AG08395 (cell line): ENCODE measurements around the gene KLHL24.
"Not testable (repeated sequence)": the region's sequence is repeated elsewhere in the genome, so short reads cannot be mapped to it uniquely, and the experiment has no call there.

ENCODE experiments used
- DNase-seq: peaks from one replicate; pipeline ENCODE4 v3.0.0; 2012; ENCODE audit warnings: mixed read lengths, low spot score

Gene KLHL24, protein sequence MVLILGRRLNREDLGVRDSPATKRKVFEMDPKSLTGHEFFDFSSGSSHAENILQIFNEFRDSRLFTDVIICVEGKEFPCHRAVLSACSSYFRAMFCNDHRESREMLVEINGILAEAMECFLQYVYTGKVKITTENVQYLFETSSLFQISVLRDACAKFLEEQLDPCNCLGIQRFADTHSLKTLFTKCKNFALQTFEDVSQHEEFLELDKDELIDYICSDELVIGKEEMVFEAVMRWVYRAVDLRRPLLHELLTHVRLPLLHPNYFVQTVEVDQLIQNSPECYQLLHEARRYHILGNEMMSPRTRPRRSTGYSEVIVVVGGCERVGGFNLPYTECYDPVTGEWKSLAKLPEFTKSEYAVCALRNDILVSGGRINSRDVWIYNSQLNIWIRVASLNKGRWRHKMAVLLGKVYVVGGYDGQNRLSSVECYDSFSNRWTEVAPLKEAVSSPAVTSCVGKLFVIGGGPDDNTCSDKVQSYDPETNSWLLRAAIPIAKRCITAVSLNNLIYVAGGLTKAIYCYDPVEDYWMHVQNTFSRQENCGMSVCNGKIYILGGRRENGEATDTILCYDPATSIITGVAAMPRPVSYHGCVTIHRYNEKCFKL

DNA sequence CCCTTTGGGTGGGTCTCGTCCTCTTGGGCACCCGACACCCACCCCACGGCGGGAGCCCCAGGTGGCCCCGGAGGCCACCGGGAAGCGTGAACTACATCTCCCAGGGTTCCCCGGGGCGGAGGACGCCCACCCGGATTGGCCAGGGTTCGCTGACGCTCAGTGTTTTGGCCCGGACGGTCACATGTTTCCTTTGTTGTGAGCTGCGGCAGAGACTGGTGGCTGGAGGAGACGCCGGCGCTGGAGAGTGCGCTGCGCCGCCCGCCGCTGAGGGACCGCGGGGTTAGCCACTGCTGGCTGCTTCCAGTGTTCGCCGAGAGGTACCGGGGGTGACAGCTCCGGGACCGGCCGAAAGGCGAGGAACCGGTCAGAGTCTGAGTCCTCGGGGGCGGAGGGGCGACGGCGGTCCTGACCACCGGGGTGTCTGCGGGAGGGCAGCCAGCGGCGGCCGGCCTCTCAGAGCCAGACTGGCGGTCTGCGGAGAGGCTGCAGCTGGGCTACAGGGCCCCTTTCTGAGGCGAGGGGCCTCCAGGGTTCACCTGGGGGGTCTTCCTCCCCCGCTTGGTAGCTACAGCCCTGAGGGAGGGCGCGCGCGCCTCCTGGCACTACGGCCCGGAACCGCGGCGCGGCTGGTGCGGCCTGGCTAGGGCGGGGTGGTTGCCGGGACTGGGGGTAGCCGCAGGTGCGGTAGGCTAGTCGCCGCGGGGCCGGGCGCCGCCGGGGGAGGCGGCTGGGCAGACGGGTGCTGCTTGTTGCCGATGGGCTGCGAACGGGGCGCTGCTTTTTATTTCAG is at the start of gene KLHL24:
Gene KLHL24, plus strand, starts transcription at position 193 of the 790 bp plus-strand sequence. CDS start 14,734 bp downstream, outside the sequence.
- peak; percentile 92 for DNase-seq

DNA sequence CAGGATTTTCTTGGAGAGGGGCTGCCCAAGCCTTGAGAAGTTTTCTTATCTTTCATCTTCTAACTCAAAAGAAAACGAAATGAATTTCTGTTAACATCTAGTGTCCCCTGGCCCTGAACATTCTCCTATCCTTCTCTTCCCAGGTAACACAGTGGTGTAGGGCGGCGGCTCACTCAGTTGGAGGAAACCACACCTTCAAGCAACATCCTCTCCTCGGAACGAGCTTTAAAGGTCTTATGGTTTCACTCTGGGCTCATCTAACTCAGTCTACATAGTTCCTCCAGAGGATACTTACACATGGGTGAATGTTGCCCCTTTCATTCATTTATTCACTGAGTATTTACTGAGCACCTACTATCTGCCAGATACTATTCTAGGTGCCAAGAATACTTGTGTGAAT is 48.9 kb upstream of the KLHL24 start:
- no peak for DNase-seq

DNA sequence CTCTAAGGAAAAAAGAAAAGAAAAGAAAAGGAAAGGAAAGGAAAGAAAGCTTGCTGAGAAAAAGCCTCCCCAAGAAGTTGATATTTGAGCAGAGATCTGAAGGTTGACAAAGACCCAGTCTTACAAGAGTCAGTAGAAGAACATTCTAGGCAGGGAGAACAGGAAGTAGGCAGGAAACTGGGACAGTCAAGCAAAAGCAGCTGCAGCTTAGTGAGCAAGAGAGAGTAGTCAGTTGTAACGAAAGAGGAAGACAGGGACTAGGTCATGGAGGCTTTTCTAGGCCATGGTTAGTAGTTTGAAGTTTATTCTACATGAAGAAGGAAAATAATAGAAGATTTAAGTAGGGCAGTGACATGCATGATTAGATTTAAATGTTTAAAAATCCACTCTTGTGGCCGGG is 48.1 kb upstream of the KLHL24 start:
- no peak for DNase-seq

DNA sequence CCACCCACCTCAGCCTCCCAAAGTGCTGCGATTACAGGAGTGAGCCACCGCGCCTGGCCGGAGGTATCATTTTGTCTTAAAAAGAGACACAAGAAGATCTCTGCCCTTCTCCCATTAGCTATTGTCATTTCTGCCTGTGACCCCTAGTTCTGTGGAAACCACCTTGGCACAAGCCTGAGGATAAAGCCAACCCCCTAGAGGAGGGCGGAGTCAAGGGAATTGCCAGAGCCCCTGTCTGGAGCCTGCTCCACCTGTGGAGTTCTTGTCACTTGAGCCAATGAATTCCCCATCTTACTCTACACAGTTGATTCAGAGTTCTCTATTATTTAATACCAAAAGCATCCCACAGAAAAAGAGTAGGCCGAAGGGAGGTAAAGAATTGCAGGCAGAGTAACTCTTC is 45.0 kb upstream of the KLHL24 start:
- DNase-seq = no peak

DNA sequence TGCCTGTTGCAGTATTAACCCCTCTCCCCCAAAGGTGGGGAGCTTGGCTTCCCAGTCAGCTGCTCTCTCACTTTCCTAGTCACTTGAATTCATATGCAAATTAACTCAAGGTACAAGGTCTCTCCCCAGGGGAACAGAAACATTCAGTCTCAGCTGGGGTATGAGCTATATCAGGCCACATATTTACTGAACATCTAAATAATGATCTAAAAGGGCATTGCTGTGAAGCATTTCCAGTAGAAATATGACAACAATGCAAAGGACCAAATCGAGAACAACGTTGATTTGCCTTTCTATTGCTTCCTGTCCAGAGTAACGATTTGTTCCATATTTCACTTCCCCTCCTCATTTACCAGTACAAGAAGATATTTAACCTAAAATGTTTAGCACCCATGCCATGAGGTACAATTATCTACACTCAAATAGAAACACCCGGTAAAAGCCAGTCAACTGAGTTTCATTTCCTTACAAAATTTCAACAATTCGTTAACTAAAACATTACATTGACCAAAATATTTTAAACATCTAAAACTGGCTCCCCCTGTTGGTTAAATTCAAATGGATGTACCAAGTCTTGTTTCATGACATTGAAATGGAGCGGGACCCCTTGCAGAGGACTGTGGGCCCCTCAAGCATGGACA is 43.4 kb upstream of the KLHL24 start:
- no peak for DNase-seq

DNA sequence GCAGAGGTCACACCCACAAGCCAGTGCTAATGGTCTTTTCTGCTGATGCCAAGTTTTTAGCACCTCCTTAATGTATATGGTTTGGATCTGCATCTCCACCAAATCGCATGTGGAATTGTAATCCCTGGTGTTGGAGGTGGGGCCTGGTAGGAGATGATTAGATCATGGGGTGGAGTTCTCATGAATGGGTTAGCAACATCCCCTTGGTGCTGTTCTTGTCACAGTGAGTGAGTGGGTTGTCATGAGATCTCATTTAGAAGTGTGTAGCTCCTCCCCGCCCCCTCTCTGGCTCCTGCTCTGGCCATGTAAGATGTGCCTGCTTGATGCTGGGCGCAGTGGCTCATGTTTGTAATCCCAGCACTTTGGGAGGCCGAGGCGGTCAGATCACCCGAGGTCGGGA is 42.6 kb upstream of the KLHL24 start:
- no peak for DNase-seq

DNA sequence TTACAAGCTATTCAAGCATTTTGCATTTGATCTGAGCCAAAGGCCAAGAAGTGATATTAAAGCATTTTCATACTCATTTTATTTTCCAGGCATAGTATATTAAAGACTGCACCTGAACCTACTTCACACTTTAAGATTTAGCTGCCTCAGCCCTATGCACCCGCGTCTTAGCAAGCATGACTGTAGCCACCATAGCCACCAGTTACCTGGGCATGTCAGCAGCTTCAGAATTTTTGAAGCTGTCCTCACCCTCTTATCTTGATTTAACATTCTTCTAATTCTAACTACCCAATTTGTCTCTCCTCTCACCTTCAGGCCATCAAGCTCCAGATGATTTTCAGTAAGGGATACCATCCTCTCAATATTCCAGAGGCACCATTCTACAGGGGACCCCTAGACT is 40.8 kb upstream of the KLHL24 start:
- no peak for DNase-seq

DNA sequence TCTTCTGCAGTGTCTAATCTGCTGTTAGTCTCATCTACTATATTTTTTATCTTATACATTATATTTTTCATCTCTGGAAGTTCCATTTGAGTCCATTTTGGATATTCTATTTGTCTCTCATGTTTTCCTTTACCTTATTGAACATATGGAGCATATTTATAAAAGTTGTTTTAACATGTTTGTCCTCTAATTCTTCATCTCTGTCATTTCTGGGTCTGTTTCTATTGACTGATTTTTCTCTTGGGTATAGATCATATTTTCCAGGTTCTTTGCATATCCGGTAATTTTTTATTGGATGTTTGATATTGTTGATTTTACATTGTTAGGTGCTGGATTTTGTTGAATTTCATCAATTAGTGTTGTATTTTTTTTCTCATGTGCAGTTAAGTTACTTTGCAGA is 37.5 kb upstream of the KLHL24 start:
- DNase-seq = no peak

DNA sequence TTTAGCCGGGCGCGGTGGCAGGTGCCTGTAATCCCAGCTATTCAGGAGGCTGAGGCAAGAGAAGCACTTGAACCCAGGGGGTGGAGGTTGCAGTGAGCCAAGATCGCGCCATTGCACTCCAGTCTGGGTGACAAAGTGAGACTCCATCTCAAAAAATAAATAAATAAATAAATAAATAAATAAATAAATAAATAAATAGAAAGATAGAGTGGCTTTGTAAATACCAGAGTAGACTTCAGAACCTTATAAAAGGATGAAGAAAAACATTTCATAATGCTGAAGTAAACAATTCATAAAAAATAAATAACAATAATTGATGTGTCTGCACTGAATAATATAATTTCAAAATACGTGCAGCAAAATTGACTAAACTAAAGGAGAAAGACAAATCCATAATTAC is 24.1 kb upstream of the KLHL24 start:
- DNase-seq = not testable (repeated sequence)

DNA sequence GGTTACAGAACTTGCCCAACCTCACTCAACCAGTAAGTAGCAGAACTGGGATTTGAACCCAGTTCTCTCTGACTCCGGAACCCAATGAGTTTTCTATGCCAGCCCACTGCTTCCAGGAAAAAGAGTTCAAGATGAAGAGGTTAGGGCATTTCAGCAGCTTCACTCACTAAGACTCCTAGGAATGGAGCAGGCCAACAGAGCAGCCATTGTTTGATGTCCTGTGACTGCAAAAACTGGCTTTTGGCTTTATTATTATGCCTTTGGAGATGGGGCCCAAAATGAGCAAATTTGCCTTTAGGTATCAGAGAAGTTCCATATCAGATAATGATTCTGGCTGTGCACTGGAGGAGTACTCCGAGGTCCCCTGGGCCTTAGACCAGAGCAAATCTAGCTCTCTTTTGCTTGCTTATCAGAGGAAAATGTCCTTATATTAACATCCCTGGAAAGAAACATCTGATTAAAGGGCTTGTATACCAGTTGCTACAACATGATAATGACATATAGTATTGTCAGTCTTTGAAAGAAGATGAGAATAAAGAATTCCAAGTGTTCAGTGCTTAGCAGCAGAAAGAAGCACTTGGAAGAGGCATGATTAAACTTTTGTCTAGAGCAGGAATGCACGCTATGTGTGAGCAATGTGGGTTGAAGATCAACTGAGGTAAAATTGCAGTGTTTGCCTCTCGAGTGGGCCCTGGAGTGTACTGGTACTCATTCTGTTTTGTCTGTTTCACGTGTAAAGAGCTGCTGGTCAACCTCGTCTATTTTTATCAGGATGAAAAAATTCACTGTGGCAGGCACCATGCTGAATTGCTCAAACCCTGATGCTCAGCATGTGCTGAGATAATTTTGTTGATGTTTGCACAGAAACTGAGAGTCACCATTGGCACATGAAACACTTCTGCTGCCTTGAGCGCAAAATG is 21.8 kb upstream of the KLHL24 start:
- DNase-seq = no peak

DNA sequence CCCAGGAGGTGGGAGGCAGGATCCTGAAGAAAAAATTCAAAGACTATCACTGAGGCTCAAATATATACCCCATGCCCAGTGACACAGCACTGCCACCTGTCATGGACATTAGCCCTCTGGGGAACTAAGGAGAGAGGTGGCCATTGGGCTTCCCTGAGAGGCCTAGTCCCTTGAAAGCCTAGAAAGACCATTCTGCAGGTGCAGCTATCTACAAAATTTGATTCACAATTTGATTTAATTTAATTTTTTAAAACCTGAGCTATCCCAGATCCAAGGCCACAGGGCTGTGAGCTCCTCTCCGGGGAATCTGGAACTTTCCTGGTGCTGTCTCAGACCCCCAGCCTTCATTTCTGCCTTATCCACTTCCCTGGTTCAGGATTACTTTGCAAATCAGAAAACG is 16.9 kb upstream of the KLHL24 start:
- no peak for DNase-seq

DNA sequence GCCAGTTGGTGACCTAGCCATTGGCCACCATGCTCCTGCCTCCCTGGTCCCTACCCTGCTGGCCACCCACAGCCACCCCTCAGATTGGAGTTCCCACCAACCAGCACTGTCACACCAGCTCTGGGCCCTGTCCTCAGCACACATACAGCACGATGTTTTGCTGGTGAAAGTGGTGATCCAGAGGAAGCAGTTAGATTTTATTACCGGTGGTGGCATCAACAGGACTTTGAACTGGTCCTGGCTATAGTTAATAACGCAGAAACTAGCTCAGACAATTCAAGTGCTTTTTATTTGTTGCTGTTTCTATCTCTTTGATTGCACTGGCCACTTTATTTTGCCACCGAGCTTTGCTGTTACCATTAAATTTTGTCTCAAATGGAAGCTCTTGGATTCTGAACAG is 16.4 kb upstream of the KLHL24 start:
- DNase-seq = no peak

DNA sequence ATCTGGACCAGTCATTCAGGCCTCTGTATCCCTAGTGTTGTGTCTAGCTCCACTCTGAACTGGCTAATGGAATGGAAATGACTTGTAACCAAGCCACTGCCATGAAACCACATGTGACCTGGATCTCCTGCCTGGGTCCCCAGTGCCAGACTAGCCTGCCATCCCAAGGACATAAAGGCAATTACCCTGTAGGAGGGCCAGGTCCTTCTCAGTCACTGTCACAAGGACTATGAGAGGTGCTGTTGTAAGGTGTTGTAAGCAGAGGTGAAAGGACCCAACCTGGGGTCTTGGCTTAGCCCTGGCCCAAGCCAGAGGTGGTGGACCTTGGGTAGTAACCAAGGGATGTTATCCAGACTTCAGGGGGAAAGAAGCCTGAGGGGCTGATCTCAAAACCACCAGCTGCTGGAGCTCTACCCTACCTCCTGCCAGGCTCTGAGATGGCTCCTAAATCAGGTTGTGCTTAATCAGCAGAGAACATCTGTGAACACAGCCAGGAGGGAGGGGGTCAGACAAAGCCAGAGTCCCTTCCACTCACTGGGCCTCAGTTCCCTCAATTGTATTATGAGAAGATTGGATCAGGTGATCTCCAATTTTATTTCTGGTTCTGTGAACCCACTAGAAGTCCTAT is 15.7 kb upstream of the KLHL24 start:
- DNase-seq = no peak

DNA sequence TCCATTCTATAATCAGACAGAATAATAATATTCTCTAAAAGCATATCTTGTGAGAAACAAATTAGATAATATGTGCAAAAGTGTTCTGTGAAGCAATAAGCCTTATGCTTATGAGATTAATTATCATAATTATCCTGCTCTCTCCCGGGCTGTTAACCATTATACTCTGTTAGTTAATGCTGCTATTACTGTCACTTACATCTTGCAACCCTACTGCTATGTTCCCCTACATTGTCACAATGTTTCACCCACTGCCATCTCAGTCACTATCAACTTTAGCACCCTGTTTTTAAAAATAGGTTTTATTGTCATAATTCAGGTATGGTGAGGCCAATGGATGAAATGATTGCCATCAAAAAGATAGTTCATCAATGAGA is 15.2 kb upstream of the KLHL24 start:
- no peak for DNase-seq

DNA sequence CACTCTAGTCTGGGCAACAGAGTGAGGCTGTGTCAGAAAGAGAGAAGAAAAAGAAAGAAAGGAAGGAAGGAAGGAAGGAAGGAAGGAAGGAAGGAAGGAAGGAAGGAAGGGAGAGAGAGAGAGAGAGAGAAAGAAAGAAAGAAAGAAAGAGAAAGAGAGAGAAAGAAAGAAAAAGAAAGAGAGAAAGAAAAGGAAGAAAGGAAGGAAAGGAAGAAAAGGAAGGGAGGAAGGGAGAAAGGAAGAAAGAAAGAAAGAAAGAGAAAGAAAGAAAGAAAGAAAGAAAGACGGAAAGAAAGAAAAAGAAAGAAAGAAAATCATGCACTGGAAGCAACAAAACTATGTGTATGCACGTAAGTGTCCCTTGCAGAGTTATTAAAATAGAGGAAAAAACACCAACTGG is 12.9 kb upstream of the KLHL24 start:
- DNase-seq = not testable (repeated sequence)

DNA sequence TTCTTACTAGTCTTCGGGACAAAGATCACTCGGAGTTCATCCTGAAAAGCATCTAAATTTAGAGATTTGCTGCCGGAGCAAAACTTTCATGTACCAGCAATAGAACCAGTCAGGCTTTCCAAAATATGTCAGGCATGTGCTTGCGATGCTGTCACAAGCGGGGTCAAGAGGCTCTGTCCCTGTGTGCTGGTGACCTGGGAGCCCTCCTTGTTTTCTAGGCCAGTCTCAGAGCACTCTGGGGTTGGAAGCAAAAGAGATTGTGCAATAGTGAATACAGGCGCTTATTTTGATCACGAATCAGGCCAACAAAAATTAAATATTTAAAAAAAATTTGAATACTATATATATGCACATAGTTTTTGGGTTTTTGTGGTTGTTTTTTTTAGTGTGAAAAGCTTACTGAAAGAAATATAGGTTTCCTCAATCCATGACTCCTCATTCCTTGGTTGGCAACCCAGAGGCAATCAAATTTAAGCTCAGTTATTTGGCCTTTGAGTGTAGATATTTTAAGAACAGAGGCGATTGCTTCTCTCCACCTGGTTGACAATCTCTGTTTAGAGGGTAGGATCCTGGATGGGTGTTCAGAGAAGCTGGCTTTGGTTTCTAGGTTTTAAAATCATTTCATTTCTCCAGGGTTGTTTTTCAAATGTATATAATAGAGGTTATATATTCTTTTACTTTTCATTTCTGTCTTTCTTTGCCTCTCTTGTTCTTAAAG is 8.4 kb upstream of the KLHL24 start:
- no peak for DNase-seq

DNA sequence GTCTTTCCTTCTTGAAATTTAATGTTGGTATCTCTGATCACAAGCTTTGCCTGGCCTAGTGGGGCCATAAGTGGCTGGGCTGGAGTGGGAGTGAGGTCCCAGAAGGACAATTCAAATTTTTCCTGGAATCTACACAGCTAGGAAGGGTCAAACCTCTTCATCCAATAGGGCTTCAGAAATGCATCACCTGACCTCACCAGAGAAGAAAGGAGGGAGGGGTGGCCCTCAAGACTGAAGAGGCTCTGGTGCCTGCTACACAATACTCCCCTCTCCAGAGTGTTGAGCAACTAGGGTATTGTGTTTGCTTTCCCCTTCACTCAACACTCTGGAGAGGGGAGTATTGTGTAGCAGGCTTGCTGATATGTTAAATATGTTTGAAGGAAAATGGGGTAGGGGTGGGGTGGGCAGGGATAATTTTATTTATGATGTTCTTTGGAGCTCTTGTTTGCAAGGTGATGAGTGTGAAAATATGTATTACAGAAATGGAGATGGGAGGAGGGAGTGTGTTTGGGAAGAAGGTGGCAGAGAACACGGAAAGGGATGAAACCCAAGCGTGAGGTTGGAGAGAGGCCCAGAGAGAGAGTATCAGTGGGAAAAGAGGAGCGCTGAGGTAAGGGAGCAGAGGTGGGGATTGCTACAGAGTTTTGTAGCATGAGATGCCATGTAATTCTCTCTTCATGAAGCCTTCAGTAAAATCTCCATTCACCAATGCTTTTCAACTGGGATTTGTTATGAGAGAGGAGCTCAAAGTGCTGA is 5.7 kb upstream of the KLHL24 start:
- DNase-seq = no peak

DNA sequence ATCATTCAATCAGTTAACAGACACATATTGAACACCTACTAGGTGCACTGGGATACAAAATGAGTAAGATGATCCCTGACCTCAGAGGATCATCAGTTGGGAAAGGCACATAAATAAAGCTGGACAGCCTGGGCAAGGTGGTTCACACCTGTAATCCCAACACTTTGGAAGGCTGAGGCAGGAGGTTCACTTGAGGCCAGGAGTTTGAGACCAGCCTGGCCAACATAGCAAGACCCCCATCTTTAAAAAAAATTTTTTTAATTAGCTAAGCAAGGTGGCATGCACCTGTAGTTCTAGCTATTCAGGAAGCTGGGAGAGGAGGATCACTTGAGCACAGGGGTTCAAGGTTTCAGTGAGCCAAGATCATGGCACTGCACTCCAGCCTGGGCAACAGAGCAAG is 3.7 kb upstream of the KLHL24 start:
- no peak for DNase-seq

DNA sequence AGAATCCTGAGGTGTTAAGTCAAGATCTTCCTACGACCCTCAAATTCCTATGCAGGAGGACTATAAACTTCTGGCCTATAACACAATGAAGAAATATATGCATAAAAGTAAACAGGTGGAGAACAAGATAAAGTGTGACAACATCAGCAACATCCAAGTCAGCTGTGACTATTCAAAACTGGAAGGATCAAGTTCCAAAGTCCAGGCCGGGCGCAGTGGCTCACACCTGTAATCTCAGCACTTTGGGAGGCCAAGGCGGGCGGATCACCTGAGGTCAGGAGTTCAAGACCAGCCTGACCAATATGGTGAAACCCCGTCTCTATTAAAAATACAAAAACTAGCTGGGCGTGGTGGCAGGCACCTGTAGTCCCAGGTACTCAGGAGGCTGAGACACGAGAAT is 2.7 kb upstream of the KLHL24 start:
- not testable (repeated sequence) for DNase-seq

DNA sequence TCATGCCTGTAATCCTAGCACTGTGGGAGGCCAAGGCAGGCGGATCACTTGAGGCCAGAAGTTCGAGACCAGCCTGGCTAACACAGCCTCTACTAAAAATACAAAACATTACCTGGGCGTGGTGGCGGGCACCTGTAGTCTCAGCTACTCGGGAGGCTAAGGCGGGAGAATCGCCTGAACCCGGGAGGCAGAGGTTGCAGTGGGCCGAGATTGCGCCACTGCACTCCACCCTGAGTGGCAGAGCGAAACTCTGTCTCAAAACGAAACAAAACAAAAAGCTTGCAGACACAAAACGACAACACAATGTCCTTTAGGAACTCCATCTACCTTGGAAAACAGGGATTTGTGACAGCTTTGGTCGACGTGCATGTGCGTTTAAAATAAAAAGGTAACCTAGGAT is 716 bp upstream of the KLHL24 start:
- no peak for DNase-seq
